Erythroblast (primary cell): Measurements from ENCODE around the gene TP53AIP1.

Experiments used
- GATA1 ChIP-seq: IDR thresholded peaks from 2 replicates; pipeline ENCODE4 v1.6.1; 2011; ENCODE audit warnings: low read depth, mild to moderate bottlenecking, control low read depth, low read length, moderate library complexity
- POLR2A ChIP-seq: IDR thresholded peaks from 2 replicates; pipeline ENCODE4 v1.6.1; 2011; ENCODE audit warnings: mild to moderate bottlenecking, low read length

DNA sequence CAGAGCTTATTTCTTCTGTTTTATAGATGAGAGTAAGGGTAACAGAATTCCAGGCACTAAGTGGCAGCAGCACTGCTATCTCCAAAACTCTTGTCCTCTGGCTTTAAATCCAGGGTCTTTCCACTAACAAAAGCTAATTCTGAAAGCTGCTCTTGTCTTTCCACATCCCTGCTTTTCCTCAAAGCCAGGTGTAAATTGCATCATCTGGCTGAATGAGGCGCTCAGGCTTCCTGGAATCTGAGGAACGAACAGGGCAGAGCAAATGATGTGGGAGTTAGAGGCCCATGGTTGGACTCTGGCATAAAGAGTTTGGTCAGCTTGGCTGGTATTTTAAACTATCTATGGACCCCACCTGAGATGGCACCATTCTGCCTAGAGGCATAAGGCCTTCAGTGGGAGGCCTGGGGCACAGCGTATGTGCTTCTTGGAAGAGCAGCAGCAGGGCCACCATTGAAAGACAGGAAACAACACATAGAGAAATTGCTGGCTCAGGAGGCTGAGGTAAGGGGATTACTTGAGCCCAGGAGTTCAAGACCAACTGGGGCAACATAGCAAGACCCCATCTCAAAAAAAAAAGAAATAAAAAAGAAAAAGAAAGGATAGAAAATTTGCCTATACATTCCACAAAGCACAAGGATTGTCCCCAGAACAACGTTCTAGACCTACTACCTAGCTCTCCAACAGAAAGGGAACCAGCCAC, 49.7 kb downstream of the TP53AIP1 start:
- no peak for TF ChIP-seq POLR2A
- TF ChIP-seq GATA1 = no peak
